H9 (cell line): ENCODE data around the gene PRPS2. TPM values are rescaled to one million over a fixed set of nuclear protein-coding genes. Genes with fewer than 3 reads are reported as not detected.

Experiments
- DNase-seq: peaks from one replicate; pipeline ENCODE4 v3.0.0-alpha.2; 2017
- H2AFZ ChIP-seq: one replicate; pipeline ENCODE4 v1.6.1; 2013; ENCODE audit warnings: mild to moderate bottlenecking, low read length, control low read depth, moderate library complexity
- H2AK5ac ChIP-seq: 2 replicates; pipeline ENCODE4 v1.6.1; 2013; ENCODE audit warnings: low read length, control low read depth, mixed read lengths; ENCODE audit not compliant: insufficient read length
- H2BK120ac ChIP-seq: one replicate; pipeline ENCODE4 v1.6.1; 2013; ENCODE audit warnings: low read depth, mild to moderate bottlenecking, low read length, control low read depth, inconsistent platforms; ENCODE audit not compliant: poor library complexity, severe bottlenecking
- H2BK12ac ChIP-seq: 2 replicates; pipeline ENCODE4 v1.6.1; 2013; ENCODE audit warnings: low read length, control low read depth, mixed read lengths, low read depth; ENCODE audit not compliant: insufficient read length
- H2BK15ac ChIP-seq: 2 replicates; pipeline ENCODE4 v1.6.1; 2013; ENCODE audit warnings: low read depth, low read length, control low read depth
- H2BK20ac ChIP-seq: one replicate; pipeline ENCODE4 v1.6.1; 2013; ENCODE audit warnings: low read depth, mild to moderate bottlenecking, low read length, control low read depth, inconsistent platforms; ENCODE audit not compliant: poor library complexity, severe bottlenecking
- H2BK5ac ChIP-seq: 2 replicates; pipeline ENCODE4 v1.6.1; 2013; ENCODE audit warnings: low read length, control low read depth, mixed read lengths; ENCODE audit not compliant: insufficient read length
- H3K14ac ChIP-seq: 2 replicates; pipeline ENCODE4 v1.6.1; 2013; ENCODE audit warnings: low read length, control low read depth; ENCODE audit not compliant: insufficient read depth
- H3K18ac ChIP-seq: 2 replicates; pipeline ENCODE4 v1.6.1; 2013; ENCODE audit warnings: low read depth, mild to moderate bottlenecking, mixed read lengths, low read length, control low read depth; ENCODE audit not compliant: insufficient read length
- H3K23ac ChIP-seq: 2 replicates; pipeline ENCODE4 v1.6.1; 2013; ENCODE audit warnings: low read length, control low read depth, mixed read lengths, low read depth; ENCODE audit not compliant: insufficient read length
- H3K23me2 ChIP-seq: 2 replicates; pipeline ENCODE4 v1.6.1; 2013; ENCODE audit warnings: low read depth, mild to moderate bottlenecking, mixed read lengths, low read length, control low read depth; ENCODE audit not compliant: insufficient read length, poor library complexity, severe bottlenecking
- H3K27ac ChIP-seq: 2 replicates; pipeline ENCODE4 v1.5.1; 2013; ENCODE audit warnings: low read length, control low read depth, mixed read lengths, low read depth; ENCODE audit not compliant: insufficient read length
- H3K27me3 ChIP-seq: 2 replicates; pipeline ENCODE4 v1.6.1; 2013; ENCODE audit warnings: low read length, control low read depth, inconsistent platforms; ENCODE audit not compliant: insufficient read depth
- H3K4ac ChIP-seq: 2 replicates; pipeline ENCODE4 v1.6.1; 2013; ENCODE audit warnings: low read depth, mild to moderate bottlenecking, control low read depth, inconsistent platforms, low read length, moderate library complexity
- H3K4me1 ChIP-seq: 2 replicates; pipeline ENCODE4 v1.6.1; 2013; ENCODE audit warnings: low read length, control low read depth, inconsistent platforms; ENCODE audit not compliant: insufficient read depth
- H3K4me2 ChIP-seq: 2 replicates; pipeline ENCODE4 v1.6.1; 2013; ENCODE audit warnings: low read length, control low read depth, mixed read lengths; ENCODE audit not compliant: insufficient read length, insufficient read depth
- H3K56ac ChIP-seq: 2 replicates; pipeline ENCODE4 v1.6.1; 2013; ENCODE audit warnings: low read depth, mild to moderate bottlenecking, mixed read lengths, low read length, control low read depth; ENCODE audit not compliant: insufficient read length
- H3K79me1 ChIP-seq: 2 replicates; pipeline ENCODE4 v1.6.1; 2013; ENCODE audit warnings: low read depth, mild to moderate bottlenecking, moderate library complexity, low read length, control low read depth, inconsistent platforms; ENCODE audit not compliant: insufficient read depth, poor library complexity, severe bottlenecking
- H3K79me2 ChIP-seq: 2 replicates; pipeline ENCODE4 v1.6.1; 2013; ENCODE audit warnings: low read length, control low read depth, inconsistent platforms; ENCODE audit not compliant: insufficient read depth
- H3K9ac ChIP-seq: 2 replicates; pipeline ENCODE4 v1.6.1; 2013; ENCODE audit warnings: low read length, control low read depth, mixed read lengths; ENCODE audit not compliant: insufficient read length; ENCODE audit errors: extremely low read depth
- H3K9me3 ChIP-seq: one replicate; pipeline ENCODE4 v1.6.1; 2013; ENCODE audit warnings: low read depth, low read length, inconsistent platforms; ENCODE audit not compliant: control insufficient read depth
- H3T11ph ChIP-seq: one replicate; pipeline ENCODE4 v1.6.1; 2013; ENCODE audit warnings: mild to moderate bottlenecking, low read length, control low read depth, inconsistent platforms
- H4K20me1 ChIP-seq: one replicate; pipeline ENCODE4 v1.6.1; 2013; ENCODE audit not compliant: control insufficient read depth, insufficient read length, insufficient read depth
- H4K5ac ChIP-seq: 2 replicates; pipeline ENCODE4 v1.6.1; 2013; ENCODE audit warnings: low read depth, mild to moderate bottlenecking, mixed read lengths, low read length, control low read depth; ENCODE audit not compliant: insufficient read length
- H4K8ac ChIP-seq: replicated peaks from 2 replicates; pipeline ENCODE4 v1.6.1; 2013; ENCODE audit warnings: low read length, control low read depth, mixed read lengths, low read depth; ENCODE audit not compliant: insufficient read length
- H4K91ac ChIP-seq: 2 replicates; pipeline ENCODE4 v1.6.1; 2013; ENCODE audit warnings: low read depth, mild to moderate bottlenecking, moderate library complexity, mixed read lengths, low read length, control low read depth; ENCODE audit not compliant: insufficient read length
- H3K27ac Mint-ChIP-seq, 3 experiments: 2 replicates in 2 of 3; 3 replicates in 1 of 3; pipeline ENCODE4 v1.8.0; 2020 to 2021; ENCODE audit warnings: mixed read lengths in 3 of 3, mild to moderate bottlenecking in 1 of 3, moderate library complexity in 1 of 3
- H3K27me3 Mint-ChIP-seq: 2 replicates; pipeline ENCODE4 v1.8.0; 2021; ENCODE audit warnings: low read depth, mild to moderate bottlenecking, moderate library complexity, mixed read lengths
- H3K36me3 Mint-ChIP-seq, 3 experiments: 2 replicates in 2 of 3; 3 replicates in 1 of 3; pipeline ENCODE4 v1.8.0; 2020 to 2021; ENCODE audit warnings: low read depth in 3 of 3, mixed read lengths in 3 of 3; ENCODE audit not compliant: insufficient read depth in 1 of 3
- H3K4me1 Mint-ChIP-seq, 2 experiments: 2 replicates each; pipeline ENCODE4 v1.8.0; 2020; ENCODE audit warnings: mixed read lengths in 2 of 2
- H3K4me3 Mint-ChIP-seq, 2 experiments: 2 replicates in 1 of 2; 3 replicates in 1 of 2; pipeline ENCODE4 v1.8.0; 2020 to 2021; ENCODE audit warnings: mild to moderate bottlenecking in 2 of 2, mixed read lengths in 2 of 2, moderate library complexity in 1 of 2
- H3K9me3 Mint-ChIP-seq, 2 experiments: 2 replicates in 1 of 2; 3 replicates in 1 of 2; pipeline ENCODE4 v1.8.0; 2020; ENCODE audit warnings: mild to moderate bottlenecking in 2 of 2, mixed read lengths in 2 of 2, moderate library complexity in 1 of 2
- CTCF ChIP-seq: fragments of 200-600 bp; sonication (generic); conservative IDR thresholded peaks from 3 replicates; pipeline ENCODE4 v1.8.0; 2021; ENCODE audit warnings: antibody characterized with exemption, mild to moderate bottlenecking
- WGBS: extraction: QIAGEN DNeasy Blood & Tissue Kit; methylation state at CpG from one replicate; pipeline ENCODE4 v1.1.7; 2013; ENCODE audit warnings: missing lambda C conversion rate, low lambda C conversion rate, mixed read lengths; ENCODE audit not compliant: insufficient read length; ENCODE audit errors: extremely low coverage; 5-methylcytosine and 5-hydroxymethylcytosine counted together
- total RNA-seq: library from RNA; stranded (reverse); gene quantifications from 2 replicates; pipeline ENCODE4 v1.2.1, GENCODE V29; 2021

The PRPS2 gene
- total RNA-seq, 1 experiment from 2014 or later = 28.0 TPM

GRCh38 chrX:12817528-12817927 lies 26.3 kb downstream of the PRPS2 start:
- H2BK120ac ChIP-seq = no peak overlapping the region
- no peaks in the 10 kb centered on the region for H4K20me1 ChIP-seq
- Mint-ChIP-seq H3K9me3 (peaks cover 70 to 77% of the 10 kb centered on the region in 2 experiments), H3K27me3 (no peaks in the 10 kb centered on the region), H3K4me3 (no peak overlapping the region), H3K4me1 (peaks cover 7% of the 10 kb centered on the region in 2 experiments; a peak in 3 of 4 replicates), H3K27ac (no peak overlapping the region), H3K36me3 (peaks cover 21 to 80% (median 40%) of the 10 kb centered on the region in 3 experiments)
- no peaks in the 10 kb centered on the region for H3K79me1 ChIP-seq
- no peak overlapping the region for H4K5ac ChIP-seq
- H3K79me2 ChIP-seq = no peaks in the 10 kb centered on the region
- no peak for DNase-seq
- H2BK5ac ChIP-seq = no peak overlapping the region
- no peak overlapping the region for H4K91ac ChIP-seq
- H3K9me3 ChIP-seq = no peaks in the 10 kb centered on the region
- no peak overlapping the region for H3K23ac ChIP-seq
- H3K4ac ChIP-seq = no peak overlapping the region
- H3K4me2 ChIP-seq = no peak overlapping the region
- no peak overlapping the region for H3K9ac ChIP-seq
- no peak overlapping the region for H3T11ph ChIP-seq
- no peaks in the 10 kb centered on the region for H3K27me3 ChIP-seq
- H2BK20ac ChIP-seq = no peak overlapping the region
- TF ChIP-seq CTCF = no peak
- no peak overlapping the region for H3K27ac ChIP-seq
- no peak overlapping the region for H2AK5ac ChIP-seq
- no peaks in the 10 kb centered on the region; the same call in 1 of the 2 replicates for H3K4me1 ChIP-seq
- no peak overlapping the region for H4K8ac ChIP-seq
- no peak overlapping the region for H3K56ac ChIP-seq
- no peak overlapping the region for H2BK15ac ChIP-seq
- no peak overlapping the region for H3K18ac ChIP-seq
- no peak overlapping the region for H3K14ac ChIP-seq
- no peaks in the 10 kb centered on the region for H3K23me2 ChIP-seq
- no peak overlapping the region for H2AFZ ChIP-seq
- WGBS = no CpG with 5 or more reads among the region's 5 CpGs
- H2BK12ac ChIP-seq = no peak overlapping the region
